M059J (cell line): ENCODE data around the gene KIAA1217. TPM values are rescaled to one million over a fixed set of nuclear protein-coding genes. Genes with fewer than 3 reads are reported as not detected.

Experiments
- DNase-seq: peaks from one replicate; pipeline ENCODE4 v3.0.0-alpha.2; 2012; ENCODE audit warnings: low read depth
- total RNA-seq: library from RNA; depleted of rRNA; stranded (reverse); fragments of >200 nt; shearing (Covaris generic); gene quantifications from 2 replicates; pipeline ENCODE4 v1.2.3, GENCODE V29; 2014

Gene KIAA1217
- total RNA-seq, 1 experiment from 2014 or later, result 2.7 TPM

DNA sequence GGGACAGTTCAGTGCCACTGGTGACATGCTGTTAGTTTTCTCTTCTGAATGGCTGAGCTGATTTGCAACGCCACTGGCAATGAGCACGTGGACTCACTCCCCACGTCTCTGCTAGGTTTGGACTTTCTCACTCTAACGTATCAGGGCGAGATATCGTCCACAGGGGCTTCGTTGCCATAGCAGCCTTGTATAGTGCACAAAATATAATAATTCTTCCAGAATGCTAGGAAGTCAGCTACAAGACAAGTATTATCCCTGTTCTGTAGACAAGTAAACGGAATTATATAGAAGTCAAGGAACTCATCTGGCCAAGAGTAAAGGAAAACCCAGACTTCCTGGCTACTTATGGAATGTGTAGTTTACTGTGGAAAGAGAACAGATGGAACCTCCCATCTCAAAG is 288.0 kb downstream of the KIAA1217 start:
- DNase-seq, result no peak

GRCh38 chr10:24501056-24501711 is 292.2 kb downstream of the KIAA1217 start:
- DNase-seq, result no peak

- no peak for DNase-seq
Observed at GRCh38 chr10:24502006-24502405, 293.1 kb downstream of the KIAA1217 start.

DNA sequence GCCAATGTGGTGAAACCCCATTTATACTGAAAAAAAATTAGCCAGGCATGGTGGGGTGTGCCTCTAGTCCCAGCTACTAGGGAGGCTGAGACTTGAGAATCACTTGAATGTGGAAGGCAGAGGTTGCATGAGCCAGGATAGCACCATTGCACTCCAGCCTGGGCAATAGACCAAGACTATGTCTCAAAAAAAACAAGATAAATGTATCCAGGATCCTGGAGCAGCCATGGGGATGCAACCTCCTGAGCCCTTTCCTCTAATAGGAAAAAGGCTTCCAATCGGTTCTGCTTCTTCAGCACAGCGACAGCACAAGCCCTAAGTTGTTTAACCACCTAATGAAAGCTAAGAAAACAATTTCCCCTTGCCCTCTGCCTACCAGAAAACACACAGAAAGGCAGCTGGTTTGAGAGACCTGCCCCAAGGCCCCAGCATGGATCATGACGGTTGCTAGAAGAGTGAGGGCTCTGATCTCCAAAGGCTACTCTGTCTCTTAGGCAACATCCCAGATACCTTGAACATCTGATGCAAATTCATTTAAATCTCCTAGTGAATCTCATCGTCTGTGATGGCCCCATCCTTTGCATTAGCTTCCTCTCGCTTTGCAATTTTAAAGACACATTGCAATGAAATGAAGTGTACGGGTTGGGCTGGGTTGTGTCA is 294.0 kb downstream of the KIAA1217 start:
- DNase-seq, result no peak

DNA sequence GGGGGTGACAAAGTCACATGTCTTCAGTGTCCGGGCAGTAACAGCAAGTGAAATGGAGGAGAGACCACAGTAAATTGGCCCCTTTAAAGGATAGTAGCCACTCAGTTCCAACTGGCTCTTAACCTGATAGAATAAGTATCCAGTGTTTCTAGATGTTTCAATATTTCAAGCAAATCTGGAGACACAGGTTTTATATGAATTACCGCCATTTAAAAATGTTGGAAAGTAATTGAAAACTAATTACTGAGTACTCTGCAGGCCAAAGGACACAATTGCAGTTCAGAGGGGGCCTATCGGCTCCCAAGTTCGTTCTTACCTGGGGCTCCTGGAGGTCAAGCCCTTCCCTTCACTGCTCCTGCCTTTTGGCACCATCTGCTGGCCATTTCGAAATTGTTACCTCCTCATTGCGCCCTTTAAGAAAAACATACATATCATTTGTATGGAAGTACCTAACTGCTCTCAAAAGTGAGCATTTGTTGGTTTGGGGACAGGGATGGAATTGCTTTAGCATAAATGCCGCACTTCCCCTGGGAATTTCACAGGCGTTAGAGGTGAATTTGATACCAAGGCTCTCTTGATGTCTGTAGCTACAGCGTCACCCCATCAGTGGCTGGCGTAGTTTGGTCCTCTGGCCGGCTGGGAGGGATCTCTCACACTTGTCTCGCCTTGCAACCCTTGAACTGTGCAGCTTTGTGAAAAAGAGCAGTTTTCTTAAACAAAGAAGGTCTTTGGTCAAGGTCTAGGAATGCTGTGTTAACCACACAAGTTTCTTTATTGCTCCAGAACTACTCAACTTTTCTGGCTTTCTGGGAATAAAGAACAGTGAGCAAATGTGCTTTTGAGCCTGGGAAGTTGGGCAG is 294.8 kb downstream of the KIAA1217 start:
- peak; percentile 36 for DNase-seq

DNA sequence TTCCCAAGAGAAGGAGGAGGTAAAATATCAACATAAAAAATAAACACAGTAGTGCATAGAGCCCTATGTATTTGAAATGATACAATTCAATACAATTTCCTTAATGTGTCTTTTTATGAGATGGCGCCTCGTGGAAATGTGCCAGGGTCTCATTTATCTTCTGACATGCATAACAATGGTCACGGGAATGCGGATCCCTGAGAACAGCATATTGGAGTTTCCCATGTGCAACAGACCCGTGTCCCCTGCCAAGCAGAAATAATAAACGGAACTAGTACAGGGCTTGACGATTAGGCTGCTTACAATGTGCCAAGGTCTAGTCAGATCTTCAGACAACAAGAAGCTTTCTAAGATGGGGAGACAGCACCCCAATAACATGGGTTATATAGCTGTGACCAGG is 296.8 kb downstream of the KIAA1217 start:
- DNase-seq, result no peak

- peak; percentile 35 for DNase-seq
Observed at GRCh38 chr10:24513155-24513554, 304.2 kb downstream of the KIAA1217 start.

DNA sequence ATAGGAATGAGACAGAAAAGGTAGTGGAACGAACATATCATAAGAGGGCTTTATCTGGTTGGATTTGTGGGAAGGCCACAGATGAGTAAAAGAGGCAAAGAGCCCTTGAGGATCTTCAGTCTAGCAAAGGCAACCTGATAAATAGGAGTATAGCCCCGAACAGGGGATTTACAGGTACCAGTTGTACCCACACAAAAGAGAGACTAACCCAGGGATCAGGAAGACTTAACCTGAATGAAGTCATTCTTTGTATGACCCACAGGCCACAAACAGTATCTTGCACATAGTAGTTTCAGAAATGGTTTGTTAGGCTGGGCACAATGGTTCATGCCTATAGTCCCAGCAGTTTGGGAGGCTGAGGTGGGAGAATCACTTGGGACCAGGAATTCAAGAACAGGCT is 306.5 kb downstream of the KIAA1217 start:
- DNase-seq, result no peak

DNA sequence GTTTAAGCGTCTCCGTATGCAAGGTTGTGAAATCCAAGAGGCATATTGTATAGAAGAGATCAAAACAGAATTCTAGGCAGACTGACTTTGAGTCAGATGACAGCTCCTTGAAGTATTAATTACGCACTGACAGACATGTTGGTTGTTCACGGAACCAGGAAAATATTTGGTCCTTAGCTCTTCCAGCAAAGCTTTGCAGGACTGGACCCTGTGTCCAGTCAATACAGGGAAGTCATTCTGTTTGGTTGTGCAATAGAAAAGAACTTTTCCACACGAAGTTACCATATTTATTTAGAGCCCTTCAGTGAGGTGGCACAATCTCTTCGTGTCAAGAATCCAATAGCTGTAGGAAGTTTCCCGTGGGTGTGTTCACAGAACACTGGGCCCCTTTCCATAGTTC is 309.5 kb downstream of the KIAA1217 start:
- DNase-seq, result no peak

DNA sequence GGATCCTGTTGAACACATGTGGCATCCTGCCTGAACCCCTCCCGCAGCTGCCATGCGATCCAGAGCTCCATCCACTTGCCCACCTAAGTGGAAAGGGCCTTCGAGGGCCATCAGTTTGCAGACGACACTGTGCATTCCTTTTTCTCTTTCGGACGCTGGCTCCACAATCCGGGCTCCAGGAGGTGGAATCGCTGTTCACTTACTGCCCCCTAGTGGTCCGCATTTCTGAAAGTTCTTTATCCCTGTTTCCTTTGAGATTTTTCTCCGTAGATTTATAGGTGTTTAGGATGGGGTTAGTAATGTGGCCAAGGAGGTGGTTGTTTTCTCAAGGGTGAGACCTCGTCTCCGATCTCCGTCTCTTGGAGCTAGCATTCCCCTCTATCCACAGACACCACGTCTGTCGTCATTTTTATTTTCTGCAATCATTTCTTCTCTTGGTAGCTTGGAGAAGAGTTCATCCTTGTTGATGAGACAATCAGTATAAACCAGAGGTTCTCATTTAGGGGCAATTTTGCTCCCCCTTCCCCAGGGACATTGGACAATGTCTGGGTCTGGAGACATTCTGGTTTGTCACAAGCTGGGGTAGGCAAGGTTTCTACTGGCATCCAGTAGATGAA is 310.2 kb downstream of the KIAA1217 start:
- peak; percentile 27 for DNase-seq

DNA sequence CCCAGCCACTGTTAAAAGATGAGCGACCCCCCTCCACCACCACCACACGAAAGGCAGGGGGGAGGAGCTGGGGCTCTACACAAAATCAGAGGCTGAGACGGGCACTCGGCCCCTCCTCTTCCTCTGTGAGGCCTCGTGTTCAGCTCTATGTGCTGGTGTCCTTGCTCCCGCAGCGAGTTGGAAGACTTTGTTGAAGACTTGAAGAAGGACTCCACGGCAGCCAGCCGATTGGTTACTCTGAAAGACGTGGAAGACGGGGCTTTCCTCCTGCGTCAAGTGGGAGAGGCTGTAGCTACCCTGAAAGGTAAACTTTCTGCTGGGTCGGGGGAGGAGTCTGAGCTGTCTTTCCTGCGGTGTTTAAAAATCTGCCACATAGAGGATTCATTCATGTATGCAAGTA is 311.0 kb downstream of the KIAA1217 start:
- no peak for DNase-seq

DNA sequence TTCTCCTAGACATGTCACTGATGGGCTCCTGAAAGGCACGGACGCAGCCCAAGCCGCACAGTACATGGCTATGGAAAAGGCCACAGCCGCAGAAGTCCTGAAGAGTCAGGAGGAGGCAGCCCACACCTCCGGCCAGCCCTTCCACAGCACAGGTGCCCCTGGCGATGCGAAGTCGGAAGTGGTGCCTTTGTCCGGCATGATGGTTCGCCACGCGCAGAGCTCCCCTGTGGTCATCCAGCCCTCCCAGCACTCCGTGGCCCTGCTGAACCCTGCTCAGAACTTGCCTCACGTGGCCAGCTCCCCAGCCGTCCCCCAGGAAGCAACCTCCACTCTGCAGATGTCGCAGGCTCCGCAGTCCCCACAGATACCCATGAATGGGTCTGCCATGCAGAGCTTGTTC is 315.4 kb downstream of the KIAA1217 start:
- no peak for DNase-seq

DNA sequence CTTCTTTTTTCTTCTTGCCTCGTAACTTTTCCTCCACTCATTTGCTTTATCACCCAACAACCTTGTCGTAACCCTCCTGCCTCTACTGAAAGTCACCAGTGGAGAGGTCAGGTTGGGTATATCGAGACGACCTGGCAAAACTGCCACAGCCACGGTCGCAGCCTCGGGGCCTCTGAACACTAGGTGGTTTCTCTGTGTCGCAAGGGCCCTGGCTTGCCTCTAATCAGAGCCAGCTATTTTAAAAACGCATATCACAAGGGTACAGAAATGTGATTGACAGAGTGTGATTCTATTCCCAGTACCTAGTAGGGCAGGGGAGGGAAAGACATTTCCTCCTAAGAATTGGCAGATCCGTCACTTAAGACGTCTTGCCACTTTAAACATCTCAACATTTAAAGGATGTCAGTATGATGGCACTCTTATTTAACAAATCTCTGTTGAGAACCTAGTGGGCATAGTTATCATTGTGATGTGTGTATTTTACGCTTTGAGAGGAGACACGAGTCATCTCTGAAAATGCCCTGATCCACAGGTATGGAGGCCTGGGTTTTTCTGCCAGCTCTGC is 317.2 kb downstream of the KIAA1217 start:
- no peak for DNase-seq

DNA sequence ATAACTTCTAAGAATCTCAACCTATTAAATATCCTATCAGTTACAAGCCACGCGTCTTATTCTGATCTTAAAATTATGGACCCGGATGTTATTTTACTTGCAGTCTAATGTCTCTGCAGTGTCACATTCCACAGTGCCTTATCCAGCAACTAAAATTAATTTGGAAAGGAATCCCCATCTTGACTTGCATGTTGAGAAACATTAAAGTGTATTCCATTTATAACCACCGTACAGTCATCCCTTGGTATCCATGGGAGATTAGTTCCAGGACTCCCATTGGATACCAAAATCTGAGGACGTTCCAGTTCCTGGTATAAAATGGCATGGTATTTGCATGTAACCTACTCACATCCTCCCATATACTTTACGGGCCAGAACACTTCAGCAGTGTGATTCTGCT is 320.0 kb downstream of the KIAA1217 start:
- no peak for DNase-seq

DNA sequence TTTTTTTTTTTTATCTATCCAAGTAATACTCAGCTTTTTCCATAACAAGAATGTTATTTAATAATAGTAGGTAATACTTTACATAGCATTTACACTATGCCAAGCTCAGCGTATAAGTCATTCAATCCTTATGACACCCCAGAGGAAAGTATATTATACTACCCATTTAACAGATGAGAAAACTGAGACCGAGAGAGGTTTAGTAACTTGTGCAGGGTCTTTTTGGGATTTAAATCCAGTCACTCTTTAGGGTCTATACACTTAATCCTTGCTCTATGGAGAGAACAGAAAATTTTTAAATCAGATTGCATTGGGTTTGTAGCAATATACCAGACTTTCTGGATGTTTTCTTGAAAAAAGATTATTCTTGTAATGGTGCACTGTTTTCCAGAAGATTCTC is 322.5 kb downstream of the KIAA1217 start:
- no peak for DNase-seq

- no peak for DNase-seq
Observed at GRCh38 chr10:24533981-24534380, 325.0 kb downstream of the KIAA1217 start.

- DNase-seq, result no peak
Observed at GRCh38 chr10:24536636-24537035, 327.7 kb downstream of the KIAA1217 start.

DNA sequence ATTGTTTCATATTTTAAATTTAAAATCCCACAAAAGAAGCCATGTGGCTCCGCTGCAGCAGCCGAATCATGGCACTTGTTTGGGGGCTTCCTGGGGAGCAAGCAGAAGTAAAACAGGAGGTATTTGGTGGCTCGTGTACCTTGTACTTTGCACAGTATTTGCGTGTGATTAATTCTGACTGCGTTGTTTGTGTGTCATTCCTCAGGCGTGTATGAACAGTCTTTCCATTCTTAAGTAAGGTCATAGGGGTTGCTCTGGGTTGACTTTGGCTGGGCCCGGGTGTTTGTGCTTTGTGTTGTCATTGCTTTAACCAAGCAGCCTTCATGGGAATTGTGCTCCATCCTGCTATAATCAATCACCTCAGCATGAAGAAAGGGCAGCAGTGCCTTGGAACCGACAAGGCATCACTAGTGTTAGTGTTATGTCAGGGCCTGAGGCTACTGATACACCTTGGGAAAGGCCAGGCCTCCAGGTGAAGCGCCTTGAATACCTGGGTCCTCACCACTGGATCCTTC is 332.4 kb downstream of the KIAA1217 start:
- no peak for DNase-seq

- no peak for DNase-seq
Observed at GRCh38 chr10:24542314-24543270, 333.7 kb downstream of the KIAA1217 start.

DNA sequence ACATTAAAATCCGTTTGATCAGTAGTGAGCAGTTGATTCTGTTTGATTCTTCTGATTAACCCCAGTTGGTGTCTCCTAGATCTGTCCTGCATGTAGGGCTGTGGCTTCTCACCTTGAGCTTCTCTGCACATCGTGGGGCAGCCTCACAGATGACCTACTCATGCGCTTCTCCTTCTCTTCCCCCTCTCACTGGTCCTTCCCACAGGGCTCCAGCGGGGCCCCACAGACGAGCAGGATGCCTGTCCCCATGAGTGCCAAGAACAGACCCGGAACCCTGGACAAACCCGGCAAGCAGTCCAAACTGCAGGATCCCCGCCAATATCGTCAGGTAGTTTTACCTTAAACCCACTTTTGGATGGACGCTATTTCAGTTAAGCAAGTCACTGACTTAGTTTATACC is 335.8 kb downstream of the KIAA1217 start:
- no peak for DNase-seq

GRCh38 chr10:24545585-24545984 is 336.6 kb downstream of the KIAA1217 start:
- DNase-seq, result no peak
